ENCODE data around the gene NKX1-1. TPM values are rescaled to one million over a fixed set of nuclear protein-coding genes. Genes with fewer than 3 reads are reported as not detected.

The NKX1-1 gene
- total and polyA plus RNA-seq, 2 experiments from 2014 or later: not detected

DNA sequence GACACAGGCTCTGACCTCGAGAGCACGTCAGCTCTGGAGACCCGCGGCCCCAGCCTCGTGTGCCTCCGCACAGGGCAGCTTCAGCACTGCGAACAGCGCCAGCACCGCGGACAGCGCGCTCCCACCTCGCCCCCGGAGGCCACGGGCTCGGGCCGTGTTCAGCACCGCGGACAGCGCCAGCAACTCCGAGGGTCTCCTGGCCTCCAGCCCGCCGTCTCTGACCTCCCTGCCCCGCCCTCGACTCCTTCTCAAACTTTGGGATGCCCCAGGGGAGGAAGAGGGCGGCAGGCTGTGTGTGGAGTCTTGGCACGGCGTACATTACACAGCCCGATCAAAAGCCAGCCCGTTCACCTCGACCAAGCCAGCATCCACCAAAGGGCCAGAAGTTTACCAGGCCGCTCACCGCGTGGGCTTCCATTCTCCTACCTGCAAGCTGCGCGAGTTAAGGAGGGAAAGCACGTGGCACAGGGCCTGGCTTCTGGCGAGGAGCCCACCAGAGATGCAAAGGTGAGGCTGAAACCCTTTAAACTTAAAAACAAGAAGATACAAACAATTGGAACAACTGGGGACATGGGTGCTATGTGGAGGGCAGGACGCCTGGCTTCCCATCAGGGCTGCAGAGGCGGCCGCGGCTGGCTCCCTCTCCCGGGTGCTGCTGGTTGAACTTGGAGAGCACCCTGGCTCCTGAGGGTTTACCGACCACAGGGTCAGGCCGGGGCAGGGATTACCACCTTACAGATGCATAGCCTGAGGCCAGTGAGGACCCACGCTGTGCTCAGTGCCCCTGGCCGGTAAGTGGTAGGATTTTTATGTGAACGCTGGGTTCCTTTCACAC, 4.5 kb upstream of the NKX1-1 start (continued):
- no peak for TF ChIP-seq STAT1 (IDR thresholded peaks at IDR 0.05; ENCODE audit: unreplicated experiment)
- peak; percentile 85 for TF ChIP-seq ZNF462 (CRISPR knock-in tag; IDR thresholded peaks at IDR 0.05)
- TF ChIP-seq, protein P1, sequence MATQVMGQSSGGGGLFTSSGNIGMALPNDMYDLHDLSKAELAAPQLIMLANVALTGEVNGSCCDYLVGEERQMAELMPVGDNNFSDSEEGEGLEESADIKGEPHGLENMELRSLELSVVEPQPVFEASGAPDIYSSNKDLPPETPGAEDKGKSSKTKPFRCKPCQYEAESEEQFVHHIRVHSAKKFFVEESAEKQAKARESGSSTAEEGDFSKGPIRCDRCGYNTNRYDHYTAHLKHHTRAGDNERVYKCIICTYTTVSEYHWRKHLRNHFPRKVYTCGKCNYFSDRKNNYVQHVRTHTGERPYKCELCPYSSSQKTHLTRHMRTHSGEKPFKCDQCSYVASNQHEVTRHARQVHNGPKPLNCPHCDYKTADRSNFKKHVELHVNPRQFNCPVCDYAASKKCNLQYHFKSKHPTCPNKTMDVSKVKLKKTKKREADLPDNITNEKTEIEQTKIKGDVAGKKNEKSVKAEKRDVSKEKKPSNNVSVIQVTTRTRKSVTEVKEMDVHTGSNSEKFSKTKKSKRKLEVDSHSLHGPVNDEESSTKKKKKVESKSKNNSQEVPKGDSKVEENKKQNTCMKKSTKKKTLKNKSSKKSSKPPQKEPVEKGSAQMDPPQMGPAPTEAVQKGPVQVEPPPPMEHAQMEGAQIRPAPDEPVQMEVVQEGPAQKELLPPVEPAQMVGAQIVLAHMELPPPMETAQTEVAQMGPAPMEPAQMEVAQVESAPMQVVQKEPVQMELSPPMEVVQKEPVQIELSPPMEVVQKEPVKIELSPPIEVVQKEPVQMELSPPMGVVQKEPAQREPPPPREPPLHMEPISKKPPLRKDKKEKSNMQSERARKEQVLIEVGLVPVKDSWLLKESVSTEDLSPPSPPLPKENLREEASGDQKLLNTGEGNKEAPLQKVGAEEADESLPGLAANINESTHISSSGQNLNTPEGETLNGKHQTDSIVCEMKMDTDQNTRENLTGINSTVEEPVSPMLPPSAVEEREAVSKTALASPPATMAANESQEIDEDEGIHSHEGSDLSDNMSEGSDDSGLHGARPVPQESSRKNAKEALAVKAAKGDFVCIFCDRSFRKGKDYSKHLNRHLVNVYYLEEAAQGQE (IDR thresholded peaks at IDR 0.05; ENCODE audit: unreplicated experiment): peak; percentile 100
